ENCODE data around the gene ARHGAP42. TPM values are rescaled to one million over a fixed set of nuclear protein-coding genes. Genes with fewer than 3 reads are reported as not detected.

Gene ARHGAP42
- total RNA-seq, 1 experiment from 2014 or later: 39.1 TPM

DNA sequence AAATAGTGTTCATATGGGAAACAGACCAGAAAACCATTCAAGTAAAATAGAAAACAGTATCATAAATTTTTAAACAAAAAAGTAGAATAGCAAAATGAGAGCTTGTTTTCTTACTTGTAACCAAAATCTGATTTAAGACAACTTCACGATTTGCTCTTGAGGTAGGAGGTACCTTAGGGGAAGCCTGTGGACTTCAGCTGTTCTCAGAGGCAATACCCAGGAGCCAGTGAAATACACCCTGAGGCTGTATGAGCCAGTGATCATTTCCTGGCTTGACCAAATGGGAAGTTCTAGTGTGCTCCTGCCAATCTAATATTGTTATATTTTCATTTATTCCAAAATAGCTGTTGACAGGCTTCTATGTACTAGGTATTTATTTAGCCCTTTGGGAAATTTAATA lies 104.8 kb downstream of the ARHGAP42 start:
- Histone ChIP-seq H2AK5ac (ENCODE audit: insufficient read length, low read length) (no peak overlapping the region), H3K4ac (ENCODE audit: low read depth, low read length) (no peak overlapping the region), H3K4me1 (ENCODE audit: insufficient read depth, low read length) (peaks cover 2% of the 10 kb centered on the region; the same call in 1 of the 2 replicates), H3K18ac (ENCODE audit: insufficient read length, low read depth, low read length) (no peak overlapping the region), H2AFZ (ENCODE audit: low read length) (no peak overlapping the region), H3K79me1 (ENCODE audit: insufficient read depth, low read depth, low read length, poor library complexity, severe bottlenecking) (no peaks in the 10 kb centered on the region), H3K14ac (ENCODE audit: insufficient read depth, low read length) (no peak overlapping the region), H2BK120ac (ENCODE audit: low read depth, low read length, poor library complexity, severe bottlenecking) (no peak overlapping the region), H3K56ac (ENCODE audit: insufficient read length, low read depth, low read length) (no peak overlapping the region), H3K9me3 (ENCODE audit: control insufficient read depth, low read depth, low read length) (no peaks in the 10 kb centered on the region), H3T11ph (ENCODE audit: low read length) (no peak overlapping the region), H3K23ac (ENCODE audit: insufficient read length, low read depth, low read length) (no peak overlapping the region), H2BK5ac (ENCODE audit: insufficient read length, low read length) (no peak overlapping the region), H3K9ac (ENCODE audit: extremely low read depth, insufficient read length, low read length) (no peak overlapping the region), H3K23me2 (ENCODE audit: insufficient read length, low read depth, low read length, poor library complexity, severe bottlenecking) (no peaks in the 10 kb centered on the region), H2BK15ac (ENCODE audit: low read depth, low read length) (no peak overlapping the region), H2BK12ac (ENCODE audit: insufficient read length, low read depth, low read length) (no peak overlapping the region), H4K20me1 (ENCODE audit: control insufficient read depth, insufficient read depth, insufficient read length) (no peaks in the 10 kb centered on the region), H3K27ac (ENCODE audit: insufficient read length, low read depth, low read length) (peak overlapping the region; percentile 78), H3K4me2 (ENCODE audit: insufficient read depth, insufficient read length, low read length) (no peak overlapping the region), H2BK20ac (ENCODE audit: low read depth, low read length, poor library complexity, severe bottlenecking) (no peak overlapping the region), H3K27me3 (ENCODE audit: insufficient read depth, low read length) (no peaks in the 10 kb centered on the region), H4K8ac (replicated peaks; ENCODE audit: insufficient read length, low read depth, low read length) (no peak overlapping the region), H4K5ac (ENCODE audit: insufficient read length, low read depth, low read length) (no peak overlapping the region), H3K79me2 (ENCODE audit: insufficient read depth, low read length) (peaks cover 1% of the 10 kb centered on the region; the same call in 1 of the 2 replicates), H4K91ac (ENCODE audit: insufficient read length, low read depth, low read length) (no peak overlapping the region)
- TF ChIP-seq, protein P1, sequence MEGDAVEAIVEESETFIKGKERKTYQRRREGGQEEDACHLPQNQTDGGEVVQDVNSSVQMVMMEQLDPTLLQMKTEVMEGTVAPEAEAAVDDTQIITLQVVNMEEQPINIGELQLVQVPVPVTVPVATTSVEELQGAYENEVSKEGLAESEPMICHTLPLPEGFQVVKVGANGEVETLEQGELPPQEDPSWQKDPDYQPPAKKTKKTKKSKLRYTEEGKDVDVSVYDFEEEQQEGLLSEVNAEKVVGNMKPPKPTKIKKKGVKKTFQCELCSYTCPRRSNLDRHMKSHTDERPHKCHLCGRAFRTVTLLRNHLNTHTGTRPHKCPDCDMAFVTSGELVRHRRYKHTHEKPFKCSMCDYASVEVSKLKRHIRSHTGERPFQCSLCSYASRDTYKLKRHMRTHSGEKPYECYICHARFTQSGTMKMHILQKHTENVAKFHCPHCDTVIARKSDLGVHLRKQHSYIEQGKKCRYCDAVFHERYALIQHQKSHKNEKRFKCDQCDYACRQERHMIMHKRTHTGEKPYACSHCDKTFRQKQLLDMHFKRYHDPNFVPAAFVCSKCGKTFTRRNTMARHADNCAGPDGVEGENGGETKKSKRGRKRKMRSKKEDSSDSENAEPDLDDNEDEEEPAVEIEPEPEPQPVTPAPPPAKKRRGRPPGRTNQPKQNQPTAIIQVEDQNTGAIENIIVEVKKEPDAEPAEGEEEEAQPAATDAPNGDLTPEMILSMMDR (conservative IDR thresholded peaks at IDR 0.05): no peak
- Mint-ChIP-seq H3K9me3 (no peaks in the 10 kb centered on the region), H3K4me3 (peak overlapping the region; percentile 32 to 65), H3K36me3 (ENCODE audit: insufficient read depth in 1 of 3, low read depth in 3 of 3) (peaks cover 3 to 23% (median 13%) of the 10 kb centered on the region in 3 experiments; a peak in 6 of 7 replicates), H3K27ac (peak overlapping the region; percentile 81 to 99 (median 99)), H3K27me3 (ENCODE audit: low read depth) (no peaks in the 10 kb centered on the region), H3K4me1 (peaks cover 47% of the 10 kb centered on the region in 2 experiments)
- peak; percentile 53 for DNase-seq
- WGBS (ENCODE audit: extremely low coverage, insufficient read length, low lambda C conversion rate): no CpG with 5 or more reads among the region's 1 CpG

All from H9 (cell line).